Chondrocyte (in vitro differentiated cells): Measurements from ENCODE around the gene FAM234B. TPM values are rescaled to one million over a fixed set of nuclear protein-coding genes. Genes with fewer than 3 reads are reported as not detected.

Experiments used
- DNase-seq: peaks from one replicate; pipeline ENCODE4 v3.0.0; 2021; ENCODE audit warnings: mixed read lengths, low spot score
- H3K27ac Mint-ChIP-seq: one replicate; pipeline ENCODE4 v1.8.0; 2021; ENCODE audit warnings: mild to moderate bottlenecking, moderate library complexity, mixed read lengths; ENCODE audit not compliant: unreplicated experiment
- H3K27me3 Mint-ChIP-seq: 2 replicates; pipeline ENCODE4 v1.8.0; 2021; ENCODE audit warnings: low read depth, mixed read lengths
- H3K36me3 Mint-ChIP-seq: 2 replicates; pipeline ENCODE4 v1.8.0; 2021; ENCODE audit warnings: low read depth, mixed read lengths
- H3K4me1 Mint-ChIP-seq: 2 replicates; pipeline ENCODE4 v1.8.0; 2021; ENCODE audit warnings: low read depth, mild to moderate bottlenecking, mixed read lengths
- H3K4me3 Mint-ChIP-seq: one replicate; pipeline ENCODE4 v1.8.0; 2021; ENCODE audit warnings: mild to moderate bottlenecking, moderate library complexity, mixed read lengths; ENCODE audit not compliant: unreplicated experiment
- H3K9me3 Mint-ChIP-seq: 2 replicates; pipeline ENCODE4 v1.8.0; 2021; ENCODE audit warnings: low read depth, mixed read lengths
- long read RNA-seq: library from polyadenylated mRNA; stranded (forward); transcript quantifications from one replicate; pipeline ENCODE4 v2.0.0, GENCODE V29; 2021
- total RNA-seq: library from RNA; stranded (reverse); gene quantifications from 3 replicates; pipeline ENCODE4 v1.2.1, GENCODE V29; 2021
- TF ChIP-seq, protein P1 (sequence below): fragments of 200-600 bp; sonication (generic); IDR thresholded peaks from 2 replicates; pipeline ENCODE4 v1.5.0; 2021; ENCODE audit warnings: antibody characterized with exemption, mild to moderate bottlenecking, moderate library complexity

The FAM234B gene
- 3.4 to 5.0 TPM (median 3.8 TPM) in 3 replicates for total RNA-seq
- long read RNA-seq, partial matches to known transcripts = 1 of 4 reads
- long read RNA-seq, other reads (novel, unspliced or antisense) = 3 of 4 reads

DNA sequence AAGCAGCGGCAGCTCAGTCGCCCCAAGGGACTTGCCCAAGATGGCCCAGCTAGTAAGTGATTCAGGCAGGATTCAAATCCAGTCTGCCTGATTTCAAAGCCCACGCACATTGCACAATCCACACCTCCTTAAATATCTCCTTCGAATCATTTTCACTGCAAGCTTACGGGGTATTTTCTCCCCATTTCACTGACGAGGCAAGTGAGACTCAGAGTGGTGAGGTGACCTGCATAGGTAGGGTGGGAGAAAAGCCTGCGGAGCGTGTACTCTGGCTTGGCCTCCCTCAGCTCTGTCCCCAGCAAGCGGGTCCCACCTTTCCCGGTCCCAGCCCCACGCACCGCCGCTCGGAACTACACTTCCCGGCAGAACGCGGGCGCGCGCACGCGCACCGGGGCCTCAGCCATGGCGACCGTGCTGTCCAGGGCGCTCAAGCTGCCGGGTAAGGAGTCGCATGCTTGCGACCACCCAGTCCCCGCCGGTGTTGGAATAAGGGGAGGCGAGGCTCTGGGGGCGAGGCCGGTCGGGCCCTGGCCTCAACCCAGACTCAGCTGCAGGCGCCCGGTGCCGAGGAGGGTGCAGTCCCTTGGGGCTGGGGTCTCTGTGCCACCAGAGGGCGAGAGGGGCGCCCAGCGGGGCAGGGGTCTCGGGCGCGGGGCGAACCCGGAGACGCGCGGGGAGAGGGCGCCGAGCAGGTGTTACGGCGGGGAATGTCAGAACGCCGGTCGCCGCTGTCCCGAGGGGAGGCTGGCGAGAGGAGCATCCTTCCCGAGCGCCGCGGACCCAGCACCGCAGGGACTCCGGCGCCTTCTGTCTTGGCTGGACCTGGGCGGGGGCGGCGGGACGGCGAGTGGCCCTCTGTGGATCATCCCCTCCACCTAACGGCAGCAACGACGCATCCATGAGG, at the start of gene FAM234B:
Gene FAM234B, plus strand, starts transcription at position 380 of the 904 bp plus-strand sequence. Its CDS starts 23 bp downstream, at position 403.
- peaks cover 3% of the 10 kb centered on the region for H3K27me3 Mint-ChIP-seq
- peak within 1 kb of the TSS; percentile 83 for H3K4me3 Mint-ChIP-seq
- peak; percentile 94 for DNase-seq
- H3K27ac Mint-ChIP-seq = peak within 1 kb of the TSS; percentile 36
- H3K36me3 Mint-ChIP-seq = no peaks in the 10 kb centered on the region
- H3K9me3 Mint-ChIP-seq = no peaks in the 10 kb centered on the region
- TF ChIP-seq, protein P1, sequence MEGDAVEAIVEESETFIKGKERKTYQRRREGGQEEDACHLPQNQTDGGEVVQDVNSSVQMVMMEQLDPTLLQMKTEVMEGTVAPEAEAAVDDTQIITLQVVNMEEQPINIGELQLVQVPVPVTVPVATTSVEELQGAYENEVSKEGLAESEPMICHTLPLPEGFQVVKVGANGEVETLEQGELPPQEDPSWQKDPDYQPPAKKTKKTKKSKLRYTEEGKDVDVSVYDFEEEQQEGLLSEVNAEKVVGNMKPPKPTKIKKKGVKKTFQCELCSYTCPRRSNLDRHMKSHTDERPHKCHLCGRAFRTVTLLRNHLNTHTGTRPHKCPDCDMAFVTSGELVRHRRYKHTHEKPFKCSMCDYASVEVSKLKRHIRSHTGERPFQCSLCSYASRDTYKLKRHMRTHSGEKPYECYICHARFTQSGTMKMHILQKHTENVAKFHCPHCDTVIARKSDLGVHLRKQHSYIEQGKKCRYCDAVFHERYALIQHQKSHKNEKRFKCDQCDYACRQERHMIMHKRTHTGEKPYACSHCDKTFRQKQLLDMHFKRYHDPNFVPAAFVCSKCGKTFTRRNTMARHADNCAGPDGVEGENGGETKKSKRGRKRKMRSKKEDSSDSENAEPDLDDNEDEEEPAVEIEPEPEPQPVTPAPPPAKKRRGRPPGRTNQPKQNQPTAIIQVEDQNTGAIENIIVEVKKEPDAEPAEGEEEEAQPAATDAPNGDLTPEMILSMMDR = peak; percentile 68
- H3K4me1 Mint-ChIP-seq = peaks cover 19% of the 10 kb centered on the region

DNA sequence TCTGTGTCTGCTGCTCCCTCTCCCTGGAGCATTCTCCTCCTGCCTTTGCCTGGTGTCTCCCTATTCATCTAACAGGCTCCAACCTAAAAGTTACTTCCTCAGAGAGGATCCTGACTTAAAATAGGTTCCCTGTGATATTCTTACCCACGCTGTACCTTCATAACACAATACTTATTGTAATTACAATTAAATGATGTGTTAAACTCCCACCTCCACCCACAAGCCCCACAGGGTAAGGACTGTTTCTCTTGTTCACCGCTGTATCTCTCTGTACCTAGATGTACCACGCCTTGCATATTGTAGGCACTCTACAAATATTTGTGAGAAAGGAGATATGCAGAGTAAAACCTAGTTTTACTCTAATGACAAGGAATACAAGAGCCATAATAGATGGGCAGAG, 49.1 kb upstream of the FAM234B start:
- TF ChIP-seq, protein P1 = no peak
- Mint-ChIP-seq H3K9me3 (no peaks in the 10 kb centered on the region), H3K4me3 (no peak overlapping the region), H3K27me3 (no peaks in the 10 kb centered on the region), H3K4me1 (peaks cover 59% of the 10 kb centered on the region), H3K36me3 (no peaks in the 10 kb centered on the region), H3K27ac (no peak overlapping the region)
- DNase-seq = no peak

GRCh38 chr12:12996209-12996608, 48.0 kb upstream of the FAM234B start:
- DNase-seq = no peak
- TF ChIP-seq, protein P1 = no peak
- Mint-ChIP-seq H3K4me1 (peaks cover 55% of the 10 kb centered on the region), H3K27ac (no peak overlapping the region), H3K36me3 (no peaks in the 10 kb centered on the region), H3K9me3 (no peaks in the 10 kb centered on the region), H3K4me3 (no peak overlapping the region), H3K27me3 (no peaks in the 10 kb centered on the region)

- TF ChIP-seq, protein P1 = no peak
- no peak overlapping the region for H3K27ac Mint-ChIP-seq
- H3K36me3 Mint-ChIP-seq = peaks cover 1% of the 10 kb centered on the region
- H3K9me3 Mint-ChIP-seq = no peaks in the 10 kb centered on the region
- peaks cover 52% of the 10 kb centered on the region for H3K4me1 Mint-ChIP-seq
- no peak for DNase-seq
- no peaks in the 10 kb centered on the region for H3K27me3 Mint-ChIP-seq
- H3K4me3 Mint-ChIP-seq = no peak overlapping the region
Measured at GRCh38 chr12:12997156-12997555, 47.0 kb upstream of the FAM234B start.

- Mint-ChIP-seq H3K4me3 (no peak overlapping the region), H3K4me1 (peaks cover 46% of the 10 kb centered on the region), H3K9me3 (no peaks in the 10 kb centered on the region), H3K27me3 (no peaks in the 10 kb centered on the region), H3K27ac (no peak overlapping the region), H3K36me3 (peaks cover 1% of the 10 kb centered on the region)
- no peak for DNase-seq
- TF ChIP-seq, protein P1 = no peak
Measured at GRCh38 chr12:12997734-12998133, 46.4 kb upstream of the FAM234B start.
